Immature natural killer cell (primary cell): ENCODE measurements around the gene TBP. TPM values are rescaled to one million over a fixed set of nuclear protein-coding genes. Genes with fewer than 3 reads are reported as not detected.
A peak's percentile ranks its signal among the peaks of the same experiment; 100 is the strongest.

Source experiments
- DNase-seq, 3 donors: peaks; one replicate each; pipeline ENCODE4 v3.0.0; 2022; ENCODE audit warnings: mixed read lengths in 1 of 3
- H3K27ac Mint-ChIP-seq, 6 donors: one replicate each; pipeline ENCODE4 v1.8.0; 2020; ENCODE audit warnings: mixed read lengths in 6 of 6, mild to moderate bottlenecking in 5 of 6, inconsistent platforms in 4 of 6, moderate library complexity in 3 of 6
- H3K27me3 Mint-ChIP-seq, 3 donors: one replicate each; pipeline ENCODE4 v1.8.0; 2020 to 2021; ENCODE audit warnings: low read depth in 3 of 3, mild to moderate bottlenecking in 3 of 3, mixed read lengths in 3 of 3, moderate library complexity in 3 of 3, inconsistent platforms in 1 of 3
- H3K36me3 Mint-ChIP-seq, 3 donors: one replicate each; pipeline ENCODE4 v1.8.0; 2020; ENCODE audit warnings: mixed read lengths in 3 of 3, inconsistent platforms in 2 of 3, mild to moderate bottlenecking in 2 of 3
- H3K4me1 Mint-ChIP-seq, 2 donors: one replicate each; pipeline ENCODE4 v1.8.0; 2020; ENCODE audit warnings: inconsistent platforms in 2 of 2, mild to moderate bottlenecking in 2 of 2, mixed read lengths in 2 of 2, moderate library complexity in 1 of 2
- H3K4me3 Mint-ChIP-seq, 5 donors: one replicate each; pipeline ENCODE4 v1.8.0; 2020; ENCODE audit warnings: mild to moderate bottlenecking in 5 of 5, mixed read lengths in 5 of 5, inconsistent platforms in 3 of 5, moderate library complexity in 3 of 5
- H3K9me3 Mint-ChIP-seq, 6 donors: one replicate each; pipeline ENCODE4 v1.8.0; 2020; ENCODE audit warnings: mild to moderate bottlenecking in 6 of 6, mixed read lengths in 6 of 6, inconsistent platforms in 4 of 6, moderate library complexity in 3 of 6
- polyA plus RNA-seq, 3 donors: library from polyadenylated mRNA; unstranded; fragments of 300-500 nt; fragmentation: Illumina TruSeq; gene quantifications; one replicate each; pipeline ENCODE4 v1.2.3, GENCODE V29; 2021

TBP gene
- polyA plus RNA-seq, 3 donors from 2014 or later: 9.4 to 19.8 (median 10.3) TPM

DNA sequence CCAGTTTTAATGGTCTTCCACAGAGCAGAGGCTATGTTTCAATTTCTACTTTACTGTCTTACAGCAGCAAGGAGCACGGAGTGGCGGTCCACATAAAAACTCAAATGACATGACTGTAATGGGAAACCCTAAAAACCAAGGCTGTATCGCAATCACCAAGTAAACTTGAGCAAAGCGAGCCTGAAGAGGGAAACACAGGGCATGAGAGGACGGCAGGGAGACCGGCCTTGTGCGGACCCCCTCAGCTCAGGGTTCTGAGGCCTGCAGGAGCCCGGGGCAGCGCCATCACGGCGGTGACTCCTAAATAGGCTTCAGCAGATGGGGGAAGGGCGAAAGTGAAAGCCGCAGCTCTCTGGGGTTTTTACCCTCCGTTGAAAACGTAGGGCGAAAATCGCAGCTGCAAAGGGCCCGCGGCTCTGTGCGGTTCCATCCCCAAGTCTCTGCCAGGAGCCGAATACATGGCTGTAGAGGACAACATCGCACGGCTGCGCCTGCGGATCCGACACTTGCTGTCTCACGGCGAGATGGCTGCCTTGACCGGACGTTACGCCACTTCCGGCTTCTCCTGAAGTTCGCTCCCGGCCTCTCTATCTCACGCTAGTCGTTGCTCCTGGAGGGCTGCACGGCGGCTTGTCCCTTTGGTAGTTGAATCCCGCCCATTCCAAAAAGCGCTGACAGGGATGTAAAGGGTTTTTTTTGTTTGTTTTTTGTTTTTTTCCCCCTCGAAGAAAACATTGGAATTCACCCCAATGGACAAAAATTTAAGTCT, 1.2 kb upstream of the TBP start, which contains the start of gene PSMB1:
Gene PSMB1, minus strand, starts transcription at position 543 of the 769 bp plus-strand sequence. Its CDS starts 65 bp downstream, at position 478.
- peaks cover 0 to 2% (median 0%) of the 10 kb centered on the region in 3 donors for H3K27me3 Mint-ChIP-seq
- no peaks in the 10 kb centered on the region for H3K9me3 Mint-ChIP-seq
- peaks cover 3 to 22% of the 10 kb centered on the region in 2 donors for H3K4me1 Mint-ChIP-seq
- H3K36me3 Mint-ChIP-seq: peaks cover 0 to 10% (median 6%) of the 10 kb centered on the region in 3 donors
- no peak within 1 kb of the TSS for H3K4me3 Mint-ChIP-seq
- DNase-seq: peak; percentile 79 to 82 (median 79)
- H3K27ac Mint-ChIP-seq: no peak within 1 kb of the TSS

DNA sequence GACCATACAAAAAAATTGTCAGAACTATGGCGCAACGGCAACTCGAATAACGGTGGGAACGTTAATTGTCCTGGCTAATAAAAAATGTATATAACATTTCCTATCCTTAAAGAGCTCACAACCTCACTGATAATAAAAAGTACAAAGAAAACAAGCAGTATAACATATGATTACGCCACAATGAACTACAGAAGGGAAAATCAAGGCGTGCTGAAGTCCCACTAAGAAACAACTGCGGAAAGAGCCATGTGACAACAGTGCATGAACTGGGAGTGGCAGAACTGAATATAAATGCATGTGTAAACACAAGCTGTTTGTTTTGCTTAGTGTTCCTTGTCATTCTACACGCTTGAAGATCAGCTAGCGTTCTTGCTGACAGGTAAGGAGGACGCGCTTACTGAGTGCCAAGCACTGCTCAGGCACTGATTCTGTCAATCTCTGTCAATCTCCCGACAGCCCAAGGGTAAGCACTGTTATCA, 596 bp upstream of the TBP start:
- DNase-seq: no peak
- Mint-ChIP-seq H3K27ac (no peak overlapping the region), H3K4me1 (peaks cover 8 to 22% of the 10 kb centered on the region in 2 donors), H3K9me3 (no peaks in the 10 kb centered on the region), H3K27me3 (peaks cover 0 to 2% (median 0%) of the 10 kb centered on the region in 3 donors), H3K36me3 (peaks cover 0 to 5% (median under 1%) of the 10 kb centered on the region in 3 donors), H3K4me3 (no peak overlapping the region)

DNA sequence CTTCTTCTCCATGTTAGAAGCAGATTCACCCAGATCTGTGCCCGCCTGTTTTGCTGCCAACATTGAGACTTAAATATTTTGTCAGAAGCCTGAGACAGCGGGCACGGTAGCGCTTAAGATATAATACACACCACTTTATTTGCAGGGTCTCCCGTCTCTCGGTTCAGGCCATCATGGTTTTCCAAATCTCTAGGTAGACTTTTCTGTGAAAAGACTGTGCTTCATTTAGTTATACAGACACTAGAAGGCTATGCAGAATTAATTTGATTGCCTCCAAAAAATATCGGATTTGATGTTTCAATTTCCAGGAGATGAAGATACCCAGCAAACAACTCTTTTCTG, 598 bp downstream of the TBP start:
- Mint-ChIP-seq H3K27ac (no peak overlapping the region), H3K9me3 (no peaks in the 10 kb centered on the region), H3K4me3 (no peak overlapping the region), H3K36me3 (peaks cover 0 to 9% (median 0%) of the 10 kb centered on the region in 3 donors), H3K4me1 (peaks cover 18% of the 10 kb centered on the region in 2 donors), H3K27me3 (peaks cover 0 to 2% (median 0%) of the 10 kb centered on the region in 3 donors)
- no peak for DNase-seq

DNA sequence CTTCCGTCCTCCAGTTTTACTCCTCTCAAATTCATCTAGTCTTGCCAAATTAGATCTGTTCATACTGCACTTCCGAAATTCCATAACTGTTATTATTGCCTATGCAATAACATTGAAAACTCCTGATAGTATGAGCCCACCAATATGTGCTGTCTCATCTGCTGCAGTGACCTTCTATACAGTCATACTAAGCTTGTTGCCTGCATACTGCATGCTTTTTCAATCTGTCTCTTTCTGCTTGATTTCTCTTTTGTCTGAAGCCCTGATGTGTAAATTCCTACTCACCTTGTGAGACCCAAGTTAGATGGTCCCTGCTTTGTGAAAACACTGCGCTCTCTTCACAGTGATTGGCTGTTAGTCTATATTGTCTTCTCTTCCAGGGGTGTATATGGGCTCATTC, 1.1 kb downstream of the TBP start:
- no peak overlapping the region for H3K4me3 Mint-ChIP-seq

DNA sequence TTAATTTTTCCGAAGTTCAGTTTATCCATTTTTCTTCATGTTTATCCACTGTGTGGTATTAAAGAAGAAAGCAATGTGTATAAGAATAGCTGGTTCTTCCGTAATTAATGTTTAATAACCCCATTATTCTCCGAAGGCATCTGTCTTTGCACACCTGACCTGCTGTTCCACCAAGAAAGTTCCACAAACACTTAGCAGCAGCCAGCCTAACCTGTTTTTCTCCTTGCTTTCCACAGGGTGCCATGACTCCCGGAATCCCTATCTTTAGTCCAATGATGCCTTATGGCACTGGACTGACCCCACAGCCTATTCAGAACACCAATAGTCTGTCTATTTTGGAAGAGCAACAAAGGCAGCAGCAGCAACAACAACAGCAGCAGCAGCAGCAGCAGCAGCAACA, 7.4 kb downstream of the TBP start:
- Mint-ChIP-seq H3K27ac (no peak overlapping the region), H3K27me3 (no peaks in the 10 kb centered on the region), H3K4me3 (no peak overlapping the region)

More for the DNA sequence above, 1.1 kb downstream of the TBP start:
- Mint-ChIP-seq H3K9me3 (no peaks in the 10 kb centered on the region), H3K4me1 (peaks cover 13 to 22% of the 10 kb centered on the region in 2 donors), H3K27ac (no peak overlapping the region), H3K27me3 (peaks cover 0 to 2% (median 0%) of the 10 kb centered on the region in 3 donors), H3K36me3 (peaks cover 0 to 9% (median 0%) of the 10 kb centered on the region in 3 donors)
- no peak for DNase-seq

DNA sequence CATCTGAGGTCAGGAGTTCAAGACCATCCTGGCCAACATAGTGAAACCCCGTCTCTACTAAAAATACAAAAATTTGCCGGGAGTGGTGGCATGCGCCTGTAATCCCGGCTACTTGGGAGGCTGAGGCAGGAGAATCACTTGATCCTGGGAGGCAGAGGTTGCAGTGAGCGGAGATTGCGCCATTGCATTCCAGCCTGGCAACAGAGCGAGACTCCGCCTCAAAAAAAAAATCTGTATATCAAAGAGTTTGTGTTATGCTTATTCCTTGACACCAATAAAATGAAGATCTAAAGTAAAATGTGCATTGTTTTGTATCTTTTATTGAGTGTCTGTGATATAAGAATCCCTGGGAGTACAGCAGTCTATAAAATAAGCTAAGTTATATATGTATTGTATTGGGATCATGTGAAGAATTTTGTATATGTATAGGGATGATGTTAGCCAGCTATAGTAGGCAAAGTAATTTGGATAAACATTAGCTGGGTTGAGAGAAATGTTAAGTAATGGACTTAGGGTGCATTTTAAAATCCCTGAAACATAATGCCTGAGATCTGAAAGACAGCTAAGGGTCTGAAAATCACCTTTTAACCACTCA, 10.9 kb downstream of the TBP start:
- Mint-ChIP-seq H3K4me1 (peaks cover 0 to 27% of the 10 kb centered on the region in 2 donors), H3K36me3 (peaks cover 15 to 42% (median 21%) of the 10 kb centered on the region in 3 donors), H3K4me3 (no peak overlapping the region), H3K27ac (no peak overlapping the region), H3K27me3 (no peaks in the 10 kb centered on the region), H3K9me3 (no peaks in the 10 kb centered on the region)
- no peak for DNase-seq

More for the DNA sequence above, 7.4 kb downstream of the TBP start:
- Mint-ChIP-seq H3K9me3 (no peaks in the 10 kb centered on the region), H3K36me3 (peaks cover 6 to 25% (median 16%) of the 10 kb centered on the region in 3 donors), H3K4me1 (peaks cover 5 to 47% of the 10 kb centered on the region in 2 donors)
- no peak for DNase-seq

DNA sequence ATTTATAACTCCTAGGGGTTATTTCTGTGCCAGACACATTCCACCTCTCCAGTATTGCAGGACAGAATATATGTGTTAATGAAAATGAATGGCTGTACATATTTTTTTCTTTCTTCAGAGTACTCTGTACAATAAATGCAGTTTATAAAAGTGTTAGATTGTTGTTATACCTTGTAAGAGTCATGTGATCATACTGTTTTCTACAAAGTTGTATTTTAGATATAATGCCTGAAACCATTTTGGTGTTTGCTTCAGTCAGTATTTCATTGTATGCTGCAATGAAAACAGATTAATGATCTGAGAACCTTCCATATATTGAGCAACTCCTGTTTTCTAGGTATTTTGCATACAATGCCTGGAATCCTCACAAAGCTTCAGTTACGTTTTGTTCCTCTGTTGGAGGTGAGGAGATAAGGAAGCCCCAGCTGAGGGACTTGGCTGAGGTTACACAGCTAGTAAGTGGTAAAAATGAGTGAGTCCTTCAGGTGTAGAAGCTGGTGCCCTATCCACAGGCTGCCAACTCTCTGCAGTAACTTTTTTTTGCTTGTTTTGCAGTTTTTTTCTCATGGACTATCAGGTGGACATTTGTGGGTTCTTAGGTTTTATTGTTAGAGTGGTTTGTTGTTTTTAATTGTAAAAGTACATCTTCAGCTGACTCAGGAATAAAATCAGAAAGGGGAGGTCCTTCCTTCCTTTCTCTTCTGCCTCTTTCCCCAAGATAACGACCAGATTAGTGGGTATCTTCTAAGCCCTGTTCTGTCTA, 18.7 kb downstream of the TBP start:
- H3K4me3 Mint-ChIP-seq: no peak overlapping the region

DNA sequence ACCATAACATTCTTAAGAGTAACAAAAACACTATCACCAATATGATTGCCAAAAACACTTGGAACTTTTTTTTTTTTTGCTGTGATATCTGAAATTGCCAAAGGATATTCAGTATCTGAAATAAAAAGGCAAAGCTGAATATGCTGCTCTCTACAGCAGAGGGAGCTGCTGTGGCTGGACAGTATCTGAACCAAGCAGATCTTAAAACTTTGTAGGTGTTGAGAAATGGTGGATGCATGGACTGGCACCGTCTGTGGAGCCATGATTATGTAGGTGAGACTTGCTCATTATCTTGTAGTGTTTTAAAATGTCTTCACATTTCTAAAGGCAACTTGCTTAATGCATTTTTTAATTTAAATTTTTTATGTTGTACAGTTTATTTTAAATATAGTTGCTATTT, 21.1 kb downstream of the TBP start:
- H3K4me3 Mint-ChIP-seq: no peak overlapping the region
- DNase-seq: no peak
- H3K9me3 Mint-ChIP-seq: no peaks in the 10 kb centered on the region
- H3K27me3 Mint-ChIP-seq: no peaks in the 10 kb centered on the region
- H3K4me1 Mint-ChIP-seq: no peaks in the 10 kb centered on the region
- peak overlapping the region in 2 of 6 donors; percentile 34 to 42 for H3K27ac Mint-ChIP-seq
- H3K36me3 Mint-ChIP-seq: peaks cover 7 to 24% (median 9%) of the 10 kb centered on the region in 3 donors

More for the DNA sequence above, 18.7 kb downstream of the TBP start:
- Mint-ChIP-seq H3K27me3 (peaks cover 0 to 1% (median 0%) of the 10 kb centered on the region in 3 donors), H3K4me1 (no peaks in the 10 kb centered on the region), H3K9me3 (no peaks in the 10 kb centered on the region), H3K36me3 (peaks cover 19 to 28% (median 20%) of the 10 kb centered on the region in 3 donors), H3K27ac (no peak overlapping the region)
- no peak for DNase-seq

DNA sequence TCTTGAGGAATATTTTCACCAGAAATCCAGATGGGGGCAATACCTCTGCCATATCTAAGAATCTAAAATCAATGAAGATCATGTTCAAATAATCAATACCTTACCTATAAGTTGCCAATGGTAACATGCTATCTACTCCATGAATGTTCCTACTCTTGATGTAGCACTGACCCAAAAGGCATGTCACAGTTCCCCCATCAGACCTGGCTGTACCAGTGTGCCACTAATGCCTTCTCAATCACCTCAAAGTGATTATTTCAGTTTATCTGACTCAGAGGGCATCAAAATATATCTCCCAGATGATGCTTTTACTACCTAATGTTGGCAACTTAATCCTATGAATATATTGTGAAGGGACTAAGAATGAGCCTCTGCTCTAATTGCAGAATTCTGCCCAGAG, 24.7 kb downstream of the TBP start:
- Mint-ChIP-seq H3K4me1 (peaks cover 16 to 19% of the 10 kb centered on the region in 2 donors), H3K27me3 (peaks cover 0 to 3% (median 2%) of the 10 kb centered on the region in 3 donors), H3K27ac (peak overlapping the region in 2 of 6 donors; percentile 35 to 52), H3K4me3 (no peak overlapping the region), H3K9me3 (no peaks in the 10 kb centered on the region), H3K36me3 (peaks cover 0 to 19% (median 13%) of the 10 kb centered on the region in 3 donors)
- no peak for DNase-seq

DNA sequence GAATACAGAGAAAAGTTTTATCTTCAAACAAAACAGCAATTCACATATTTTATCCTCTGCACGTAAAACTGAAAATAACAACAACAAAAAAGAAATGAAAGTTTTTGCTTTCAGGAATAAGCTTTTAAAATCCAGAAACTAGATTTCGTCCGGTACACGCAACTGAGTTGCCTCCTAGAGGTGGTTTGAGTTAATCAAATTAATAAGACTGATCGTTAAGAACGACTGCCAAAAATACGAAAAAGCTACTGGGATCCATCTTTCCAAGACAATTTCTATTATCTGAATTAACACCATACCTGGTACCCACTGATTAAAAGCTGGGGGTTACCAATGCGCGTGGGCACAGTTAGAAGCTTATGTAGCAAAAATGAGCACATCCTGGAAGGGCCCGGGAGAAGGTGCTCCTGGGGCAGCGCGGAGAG, 29.6 kb downstream of the TBP start:
- peaks cover 3 to 6% (median 5%) of the 10 kb centered on the region in 3 donors for H3K27me3 Mint-ChIP-seq

DNA sequence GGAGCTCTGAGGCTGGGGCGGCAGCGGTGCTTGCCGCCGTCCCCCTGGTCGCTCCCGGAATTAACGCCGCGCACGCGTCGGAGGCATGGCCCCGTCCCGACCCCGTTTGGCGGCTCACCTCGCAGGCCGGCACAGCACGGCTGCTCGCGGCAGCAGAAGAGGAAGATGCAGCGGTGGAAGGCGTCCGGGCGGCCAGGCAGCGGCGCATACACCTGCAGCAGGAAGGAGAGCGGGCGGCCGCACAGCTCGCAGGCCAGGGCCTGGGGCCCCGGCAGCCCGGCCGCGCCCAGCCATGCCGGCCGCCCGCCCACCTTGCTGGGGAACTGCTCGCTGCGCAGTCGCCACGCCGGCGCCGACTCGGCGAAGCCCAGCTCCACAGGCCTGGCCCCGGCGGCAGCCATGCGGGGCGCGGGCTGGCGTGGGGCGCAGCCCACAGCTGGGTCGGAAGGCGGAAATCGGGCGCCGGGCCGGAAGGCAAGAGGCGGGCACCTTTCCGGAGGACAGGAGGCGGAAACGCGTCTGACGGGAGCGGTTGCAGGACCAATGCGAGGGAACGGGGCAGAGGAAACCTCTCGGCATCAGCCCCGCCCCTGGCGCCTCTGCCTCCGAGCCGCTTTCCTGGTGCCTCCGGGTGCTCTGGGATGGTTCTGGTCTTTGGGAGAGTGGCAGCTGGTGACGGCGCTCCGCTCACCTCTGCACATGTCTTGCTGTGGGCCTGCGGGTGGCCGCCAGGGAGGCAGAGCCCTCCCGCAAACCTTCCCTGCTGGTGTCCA, 30.2 kb downstream of the TBP start, which contains the start of gene PDCD2:
Gene PDCD2, minus strand, starts transcription at position 457 of the 773 bp plus-strand sequence. Its CDS starts 56 bp downstream, at position 401.
- peaks cover 3 to 6% (median 5%) of the 10 kb centered on the region in 3 donors for H3K27me3 Mint-ChIP-seq
- peak within 1 kb of the TSS; percentile 94 to 99 (median 98) for H3K27ac Mint-ChIP-seq
- H3K36me3 Mint-ChIP-seq: peaks cover 0 to 13% (median 11%) of the 10 kb centered on the region in 3 donors
- H3K4me3 Mint-ChIP-seq: peak within 1 kb of the TSS; percentile 97 to 98 (median 97)
- peak; percentile 89 to 91 (median 90) for DNase-seq
- peaks cover 27 to 32% of the 10 kb centered on the region in 2 donors for H3K4me1 Mint-ChIP-seq
- peaks cover 0 to under 1% (median 0%) of the 10 kb centered on the region in 6 donors for H3K9me3 Mint-ChIP-seq

More for the DNA sequence above, 29.6 kb downstream of the TBP start:
- Mint-ChIP-seq H3K36me3 (peaks cover 0 to 17% (median 13%) of the 10 kb centered on the region in 3 donors), H3K4me3 (peak overlapping the region; percentile 92 to 98 (median 94)), H3K9me3 (no peaks in the 10 kb centered on the region), H3K27ac (peak overlapping the region; percentile 91 to 99 (median 95)), H3K4me1 (peaks cover 27 to 32% of the 10 kb centered on the region in 2 donors)
- no peak for DNase-seq

DNA sequence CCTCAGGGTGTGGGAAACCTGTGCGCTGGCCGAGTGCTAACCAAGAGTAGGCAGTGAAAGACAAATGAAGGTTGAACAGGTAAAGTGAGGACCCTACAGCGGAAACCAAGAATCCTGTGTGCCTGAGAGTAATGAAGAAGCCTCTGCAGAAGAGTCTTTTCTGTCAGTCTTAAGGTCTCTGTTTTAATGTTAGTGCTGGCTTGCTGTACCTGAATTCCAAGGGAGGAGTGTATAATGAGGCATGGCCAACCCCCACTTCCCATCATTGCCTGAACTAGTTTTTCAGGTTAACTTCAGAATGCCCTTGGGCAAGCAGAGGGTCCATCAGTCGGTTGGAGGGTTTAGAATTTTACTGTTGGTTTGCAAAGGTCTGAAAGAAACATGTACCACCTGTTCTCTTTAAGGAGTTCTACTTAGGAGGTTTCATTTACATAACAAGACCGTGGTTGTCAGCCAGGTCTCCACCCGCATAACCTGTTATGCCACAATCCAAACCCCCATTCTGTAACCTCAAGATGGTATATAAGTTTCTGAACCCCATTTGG, 30.9 kb downstream of the TBP start:
- H3K36me3 Mint-ChIP-seq: peaks cover 5 to 13% (median 13%) of the 10 kb centered on the region in 3 donors
- peak overlapping the region; percentile 97 to 98 (median 97) for H3K4me3 Mint-ChIP-seq
- peaks cover 0 to 6% (median 4%) of the 10 kb centered on the region in 6 donors for H3K9me3 Mint-ChIP-seq
- H3K27me3 Mint-ChIP-seq: peaks cover 3 to 12% (median 6%) of the 10 kb centered on the region in 3 donors
- H3K4me1 Mint-ChIP-seq: peaks cover 27 to 32% of the 10 kb centered on the region in 2 donors
- DNase-seq: no peak
- H3K27ac Mint-ChIP-seq: peak overlapping the region; percentile 94 to 99 (median 98)
